OCI-M1 (cell line): Measurements from ENCODE around the gene ADM5.
A peak's percentile ranks its signal among the peaks of the same experiment; 100 is the strongest.
"Not testable (repeated sequence)": the region's sequence is repeated elsewhere in the genome, so short reads cannot be mapped to it uniquely, and the experiment has no call there.

Experiments used
- DNase-seq: peaks from one replicate; lab custom pipeline; 2025; lab: John Stamatoyannopoulos, UW

The ADM5 gene

GRCh38 chr19:49701271-49701786, 11.9 kb downstream of the ADM5 start:
- DNase-seq = no peak

DNA sequence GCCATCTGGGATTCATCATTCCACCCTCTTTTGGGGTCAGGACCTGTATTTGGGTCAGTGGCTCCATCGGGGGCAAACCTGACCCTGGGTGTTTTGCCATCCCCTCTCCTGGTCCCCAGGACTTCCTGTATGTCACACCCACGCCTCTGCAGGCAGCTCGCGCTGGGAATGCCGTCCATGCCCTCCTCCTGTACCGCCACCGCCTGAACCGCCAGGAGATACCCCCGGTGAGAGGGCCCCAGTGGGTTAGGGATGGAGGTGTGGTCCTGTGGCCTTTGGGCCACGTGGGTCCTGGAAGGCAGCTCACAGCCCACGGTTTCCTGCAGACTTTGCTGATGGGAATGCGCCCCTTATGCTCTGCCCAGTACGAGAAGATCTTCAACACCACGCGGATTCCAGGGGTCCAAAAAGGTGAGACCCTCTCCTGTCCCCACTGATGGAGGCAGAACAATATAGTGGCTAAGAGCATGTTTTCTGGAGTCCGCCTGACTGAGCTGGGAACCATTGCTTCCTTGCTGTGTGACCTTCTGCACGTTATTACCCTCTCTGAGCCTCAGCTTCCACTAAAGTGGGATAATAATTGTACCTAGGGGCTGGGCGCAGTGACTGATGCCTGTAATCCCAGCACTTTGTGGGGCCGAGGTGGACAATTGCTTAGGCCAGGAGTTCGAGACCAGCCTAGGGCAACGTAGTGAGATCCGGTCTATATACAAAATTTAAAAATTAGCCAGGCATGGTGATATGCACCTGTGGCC, 15.7 kb downstream of the ADM5 start:
- no peak for DNase-seq

DNA sequence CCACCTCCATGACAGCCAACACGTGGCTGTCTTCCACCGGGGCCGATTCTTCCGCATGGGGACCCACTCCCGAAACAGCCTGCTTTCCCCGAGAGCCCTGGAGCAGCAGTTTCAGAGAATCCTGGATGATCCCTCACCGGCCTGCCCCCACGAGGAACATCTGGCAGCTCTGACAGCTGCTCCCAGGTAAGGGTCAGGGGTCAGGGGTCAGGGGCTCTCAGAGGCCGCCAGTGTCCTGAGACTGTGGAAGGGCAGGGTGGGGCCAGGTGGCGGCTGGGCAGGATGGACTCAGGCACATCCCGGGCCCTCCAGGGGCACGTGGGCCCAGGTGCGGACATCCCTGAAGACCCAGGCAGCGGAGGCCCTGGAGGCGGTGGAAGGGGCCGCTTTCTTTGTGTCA, 16.5 kb downstream of the ADM5 start:
- no peak for DNase-seq

GRCh38 chr19:49710372-49710951, 21.1 kb downstream of the ADM5 start:
- DNase-seq = no peak

DNA sequence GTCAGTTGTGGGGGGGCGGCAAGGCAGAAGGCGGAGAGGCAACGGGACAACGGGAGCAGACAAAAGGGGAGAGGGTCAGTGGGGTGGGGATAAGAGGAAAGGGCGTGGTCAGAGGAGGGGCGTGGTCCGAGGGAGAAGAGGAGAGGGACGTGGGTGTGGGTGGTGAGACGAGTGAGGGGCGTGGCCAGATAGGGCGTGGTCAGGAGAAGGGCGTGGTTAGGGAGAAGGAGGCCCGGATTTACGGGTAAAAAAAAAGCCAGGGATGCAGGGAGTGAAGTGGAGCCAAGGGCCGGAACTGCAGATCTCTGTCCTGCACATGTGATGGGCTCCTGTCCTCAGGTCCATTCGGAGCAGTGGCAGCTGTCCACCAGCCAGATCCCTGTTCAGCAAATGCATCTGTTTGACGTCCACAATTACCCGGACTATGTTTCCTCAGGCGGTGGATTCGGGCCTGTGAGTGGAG, 23.0 kb downstream of the ADM5 start:
- peak; percentile 72 for DNase-seq

GRCh38 chr19:49713236-49713845, 23.9 kb downstream of the ADM5 start:
- no peak for DNase-seq

GRCh38 chr19:49716154-49716553, 26.8 kb downstream of the ADM5 start:
- DNase-seq = no peak

DNA sequence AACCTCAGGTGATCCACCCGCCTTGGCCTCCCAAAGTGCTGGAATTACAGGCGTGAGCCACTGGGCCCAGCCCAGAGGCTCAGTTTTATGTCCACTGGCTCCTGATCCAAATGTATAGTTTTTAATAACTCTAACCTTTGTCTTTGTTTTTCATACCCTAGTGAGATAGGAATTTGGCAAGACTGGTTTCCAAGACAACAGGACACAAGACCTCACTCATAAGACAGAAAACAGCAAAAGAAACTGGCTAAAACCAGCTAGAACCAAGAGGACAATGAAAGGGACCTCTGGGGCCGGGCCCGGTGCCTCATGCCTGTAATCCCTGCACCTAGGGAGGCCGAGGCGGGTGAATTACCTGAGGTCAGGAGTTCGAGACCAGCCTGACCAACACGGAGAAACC, 29.1 kb downstream of the ADM5 start:
- DNase-seq = no peak

- DNase-seq = no peak
Measured at GRCh38 chr19:49718991-49719390, 29.6 kb downstream of the ADM5 start.

- not testable (repeated sequence) for DNase-seq
Measured at GRCh38 chr19:49719420-49719819, 30.0 kb downstream of the ADM5 start.

- no peak for DNase-seq
Measured at GRCh38 chr19:49727217-49728030, 38.0 kb downstream of the ADM5 start.

DNA sequence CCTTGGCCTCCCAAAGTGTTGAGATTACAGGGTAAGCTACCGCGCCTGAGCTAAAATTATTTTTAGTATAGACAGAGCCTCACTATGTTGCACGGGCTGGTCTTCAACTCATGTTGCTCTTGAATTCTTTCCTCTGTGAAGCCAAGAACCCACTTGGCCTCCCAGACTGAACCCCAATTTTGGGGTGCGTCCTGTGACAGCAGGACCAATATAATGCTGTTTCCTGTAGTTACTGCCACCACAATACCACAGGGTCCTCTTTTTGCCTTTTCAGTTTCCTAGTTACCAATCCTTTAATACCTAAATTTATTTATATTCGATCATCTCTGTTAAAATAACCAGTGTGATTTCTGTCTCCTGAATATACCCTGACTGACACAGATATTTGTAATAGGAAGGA, 40.8 kb downstream of the ADM5 start:
- DNase-seq = no peak

GRCh38 chr19:49738268-49738667, 48.9 kb downstream of the ADM5 start:
- DNase-seq = no peak

- no peak for DNase-seq
Measured at GRCh38 chr19:49739098-49739497, 49.7 kb downstream of the ADM5 start.

- DNase-seq = no peak
Measured at GRCh38 chr19:49739933-49740332, 50.5 kb downstream of the ADM5 start.
